Tongue (tissue), 2 donors: ENCODE results near the gene KIAA0232. TPM values are rescaled to one million over a fixed set of nuclear protein-coding genes. Genes with fewer than 3 reads are reported as not detected.
"Not testable (repeated sequence)": the region's sequence is repeated elsewhere in the genome, so short reads cannot be mapped to it uniquely, and the experiment has no call there.

Experiments used
- DNase-seq: peaks from one replicate; pipeline ENCODE4 v3.0.0-alpha.2; 2015
- total RNA-seq: library from RNA; depleted of rRNA; stranded (reverse); fragments of >200 nt; gene quantifications from one replicate; pipeline ENCODE4 v1.2.3, GENCODE V29; 2014

The KIAA0232 gene
- total RNA-seq, 1 donor from 2014 or later: 56.2 TPM

DNA sequence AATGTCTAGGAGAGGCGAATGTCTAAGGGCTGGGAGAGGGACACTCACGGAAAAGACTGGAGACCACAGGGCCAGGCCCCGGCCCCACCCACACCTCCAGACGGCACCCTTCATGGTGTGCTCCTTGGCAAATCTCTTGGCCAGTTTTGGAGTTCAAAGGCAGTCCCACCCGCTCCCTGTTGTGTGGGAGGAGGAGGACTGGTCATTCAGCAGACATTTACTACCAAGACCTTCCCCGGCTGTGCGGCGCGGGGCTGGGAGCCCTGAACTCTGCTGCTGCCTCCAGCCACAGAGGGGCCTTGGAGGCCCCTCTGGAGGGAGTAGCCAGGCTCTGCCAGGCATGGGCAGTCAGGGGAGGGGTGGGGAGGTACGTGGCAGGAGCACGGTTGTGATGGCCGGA lies 118.4 kb downstream of the KIAA0232 start:
- no peak for DNase-seq

DNA sequence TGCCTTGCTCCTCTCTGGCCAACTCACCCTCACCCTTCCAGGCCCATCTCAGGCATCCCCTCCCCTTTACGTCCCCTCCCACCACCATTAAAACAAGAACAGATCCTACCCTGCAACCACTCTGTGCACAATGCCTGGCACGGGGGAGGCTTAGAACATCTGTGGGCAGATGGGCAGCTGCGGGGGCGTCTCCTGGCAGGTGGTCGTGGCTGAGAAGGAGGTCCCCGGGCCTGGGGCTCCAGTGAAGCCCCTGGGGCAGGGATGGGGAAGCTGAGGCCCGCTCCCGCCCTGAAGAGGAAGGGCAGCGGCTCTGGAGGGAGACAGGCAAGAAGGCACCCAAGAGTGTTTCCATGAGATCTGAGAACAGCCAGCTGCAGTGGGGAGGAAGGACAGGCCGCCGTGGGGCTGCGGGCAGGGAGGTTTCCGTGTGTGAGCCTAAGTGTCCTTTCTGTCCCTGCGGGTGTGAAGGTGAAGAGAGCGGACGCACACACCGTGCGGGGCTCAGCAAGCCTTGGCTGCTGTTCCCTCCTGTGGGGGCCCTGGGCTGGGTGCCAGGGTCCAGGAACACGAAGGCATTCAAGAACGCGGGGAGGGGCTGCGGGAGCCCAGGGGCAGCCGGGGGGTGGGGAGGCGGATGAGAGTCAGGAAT lies 119.3 kb downstream of the KIAA0232 start:
- no peak for DNase-seq

- no peak for DNase-seq
Measured at GRCh38 chr4:6902318-6903042, 120.0 kb downstream of the KIAA0232 start.

DNA sequence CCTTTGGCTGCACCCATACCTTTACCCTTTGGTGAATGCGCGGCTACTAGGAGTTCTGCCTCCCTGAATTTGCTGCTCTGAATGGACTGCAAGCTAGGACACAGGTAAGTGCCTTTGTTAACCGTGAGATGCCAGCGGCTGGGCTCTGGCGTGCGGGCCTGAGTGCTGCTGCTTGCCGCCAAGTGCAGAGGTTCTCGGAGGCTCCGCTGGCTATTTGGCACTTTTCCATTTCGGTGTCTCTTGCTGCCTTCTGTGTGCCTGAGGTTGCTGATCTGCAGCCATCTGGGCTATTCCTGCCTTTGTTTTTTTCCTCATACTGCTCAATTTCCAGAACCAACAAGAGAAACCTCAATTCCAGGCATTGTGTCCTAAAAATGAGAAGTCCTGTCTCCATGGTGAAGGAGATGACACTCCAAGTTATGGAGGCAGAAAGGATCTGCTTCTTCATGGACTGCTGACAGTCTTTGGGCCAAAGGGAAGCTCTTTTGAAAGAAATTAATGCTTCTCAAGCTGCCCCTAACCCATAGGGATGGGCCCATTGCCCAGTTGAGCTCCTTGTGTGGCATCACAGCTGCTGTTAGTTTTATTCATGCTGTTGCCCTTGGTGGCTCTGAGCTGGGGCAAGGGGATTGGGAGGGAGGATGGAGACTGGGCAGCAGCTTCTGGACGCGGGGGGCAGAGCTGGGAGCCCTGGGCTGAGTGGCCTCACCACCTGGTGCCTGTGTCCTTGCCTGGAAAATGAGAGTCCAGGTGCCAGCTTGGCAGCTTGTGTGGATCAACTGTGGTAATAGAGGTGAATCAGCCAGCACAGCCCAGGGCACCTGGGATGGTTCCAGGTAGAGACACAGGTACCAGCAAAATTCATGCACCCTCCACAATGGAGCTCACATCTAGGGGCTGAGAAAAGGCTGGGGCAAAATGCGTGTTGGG lies 123.3 kb downstream of the KIAA0232 start:
- DNase-seq: peak; percentile 51

GRCh38 chr4:6906486-6906885 lies 124.0 kb downstream of the KIAA0232 start:
- DNase-seq: not testable (repeated sequence)

DNA sequence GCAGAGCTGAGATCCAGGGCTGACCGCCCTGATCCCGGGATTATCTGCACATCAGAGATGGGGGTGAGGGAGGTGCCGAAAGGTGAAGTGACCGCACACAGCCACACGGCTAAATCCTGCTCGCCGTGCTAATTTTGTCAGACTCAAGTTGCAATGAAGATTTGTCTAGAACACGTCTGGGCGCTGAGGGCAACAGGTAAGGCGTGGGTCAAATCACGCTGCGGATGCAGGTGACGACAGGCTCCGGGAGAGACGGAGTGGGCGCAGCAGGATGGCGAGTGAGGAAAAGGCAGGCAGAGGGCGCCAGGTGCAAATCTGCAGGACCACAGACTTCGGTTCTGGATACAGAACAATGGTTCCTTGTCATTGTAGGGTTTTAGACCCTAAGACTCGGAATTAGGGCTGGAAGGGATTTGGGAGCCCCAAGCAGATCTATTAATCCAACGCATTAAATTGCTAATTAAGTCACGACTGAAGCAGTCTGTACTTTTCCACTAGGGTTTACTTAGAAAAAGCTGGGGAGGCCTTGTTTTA lies 125.2 kb downstream of the KIAA0232 start:
- DNase-seq: peak; percentile 39

DNA sequence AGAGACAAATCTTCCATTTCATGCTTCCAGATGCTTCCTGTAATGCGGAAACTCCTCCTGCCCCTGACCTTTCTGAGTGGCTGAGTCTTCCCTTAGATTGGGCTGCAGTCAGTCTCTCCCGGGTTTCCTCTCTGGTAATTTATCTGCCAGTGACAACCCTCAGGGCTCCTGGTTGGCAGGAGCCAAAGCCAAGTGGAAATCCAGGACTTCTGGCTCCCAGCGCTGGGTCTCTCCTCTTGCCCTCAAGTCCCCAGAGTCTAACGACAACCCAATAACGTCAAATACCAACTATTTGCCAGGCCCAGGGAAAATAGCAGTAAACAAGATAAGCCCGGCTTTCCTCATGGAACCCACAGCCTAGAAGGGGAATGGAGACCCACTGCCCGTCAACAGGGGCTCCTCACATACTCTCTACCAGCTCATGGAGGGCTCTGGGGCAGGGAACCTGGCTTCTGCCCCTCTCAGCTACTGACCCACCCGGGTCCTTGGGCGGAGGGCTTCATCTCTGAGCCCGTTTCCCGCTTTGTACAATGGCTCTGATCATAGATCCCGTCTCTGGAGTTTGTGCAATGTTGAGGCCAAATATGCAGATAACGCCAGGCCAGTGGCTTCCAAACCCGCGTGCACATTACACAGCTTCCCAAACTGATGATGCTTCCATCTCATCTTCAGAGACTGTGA lies 126.0 kb downstream of the KIAA0232 start:
- no peak for DNase-seq

DNA sequence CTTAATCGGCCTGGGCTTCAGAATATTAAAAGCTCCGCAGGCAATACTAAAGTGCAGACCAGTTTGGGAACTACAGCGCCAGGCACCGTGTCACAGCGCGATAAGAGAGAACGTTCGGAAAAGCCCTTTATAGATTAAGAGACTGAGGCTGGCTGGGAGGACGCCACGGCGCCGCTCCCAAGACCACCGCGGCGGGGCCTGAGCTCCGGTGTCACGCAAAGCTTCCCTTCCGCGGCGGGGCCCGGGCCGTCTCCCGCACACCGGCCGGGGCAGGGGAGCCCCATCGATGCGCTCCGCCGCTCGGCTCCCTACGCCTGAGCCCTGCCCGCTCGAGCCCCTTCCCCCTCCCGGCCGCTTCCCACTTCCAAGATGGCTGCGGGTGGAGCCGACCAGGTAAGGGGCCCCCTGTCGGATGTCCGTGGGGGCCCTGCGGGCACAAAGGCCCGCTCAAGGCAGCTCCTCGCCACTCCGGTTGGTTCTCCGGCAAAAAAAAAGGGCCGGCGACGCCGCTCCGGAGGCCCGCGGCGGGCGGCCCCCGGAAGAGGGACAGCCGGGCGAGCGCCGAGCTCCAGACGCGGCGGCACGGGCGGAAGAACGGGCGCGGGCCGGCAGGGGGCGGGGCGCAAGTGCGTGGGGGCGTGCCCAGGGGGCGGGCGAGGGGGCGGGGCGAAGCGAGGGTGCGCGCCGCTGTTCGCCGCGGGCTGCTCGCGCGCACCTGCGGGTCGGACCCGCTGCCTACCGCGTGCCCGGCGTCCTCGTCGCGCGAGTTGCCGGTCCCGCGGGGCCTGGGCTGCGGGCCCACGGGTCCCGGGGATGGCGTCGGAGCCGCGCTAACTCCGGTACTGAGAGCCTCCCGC lies 126.8 kb downstream of the KIAA0232 start, which contains the start of gene TBC1D14:
TBC1D14 (plus strand) TSS at position 714 of the 857 bp plus-strand sequence. CDS start 13,564 bp downstream, outside the sequence.
- peak; percentile 95 for DNase-seq

GRCh38 chr4:6909970-6910339 lies 127.4 kb downstream of the KIAA0232 start:
- DNase-seq: no peak

DNA sequence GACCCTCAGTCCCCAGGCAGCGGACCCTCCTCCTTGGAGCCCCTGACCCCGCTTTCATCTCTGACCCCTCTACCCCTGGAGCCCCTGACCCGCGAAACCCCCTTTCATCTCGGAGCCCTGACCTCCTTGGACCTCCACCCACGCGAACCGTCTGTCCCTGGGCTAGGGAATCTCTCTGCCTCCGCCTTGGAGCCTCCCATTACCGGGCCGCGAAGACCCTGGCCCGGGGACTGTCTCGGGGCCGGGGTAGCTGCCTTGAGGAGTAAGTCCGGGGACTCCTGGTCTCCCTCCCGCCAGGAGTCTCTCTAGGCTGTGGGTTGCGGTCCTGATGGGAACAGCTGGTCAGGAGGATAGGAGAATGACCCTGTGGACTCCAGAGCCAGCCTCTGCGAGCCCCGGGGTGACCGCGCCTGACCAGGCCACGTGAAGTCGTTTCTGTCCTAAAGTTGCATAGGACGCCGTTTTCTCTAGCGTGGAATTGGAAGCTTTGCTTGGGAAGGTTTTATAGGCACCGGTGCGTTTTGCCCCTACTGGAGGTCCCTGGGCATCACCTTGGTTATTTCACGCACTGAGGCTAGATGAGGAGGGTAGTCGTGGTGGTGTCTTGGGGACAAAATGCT lies 127.9 kb downstream of the KIAA0232 start:
- no peak for DNase-seq

GRCh38 chr4:6910960-6911874 lies 128.7 kb downstream of the KIAA0232 start:
- DNase-seq: no peak

- not testable (repeated sequence) for DNase-seq
Measured at GRCh38 chr4:6911917-6912316, 129.4 kb downstream of the KIAA0232 start.

- DNase-seq: peak; percentile 66
Measured at GRCh38 chr4:6912441-6912840, 129.9 kb downstream of the KIAA0232 start.

DNA sequence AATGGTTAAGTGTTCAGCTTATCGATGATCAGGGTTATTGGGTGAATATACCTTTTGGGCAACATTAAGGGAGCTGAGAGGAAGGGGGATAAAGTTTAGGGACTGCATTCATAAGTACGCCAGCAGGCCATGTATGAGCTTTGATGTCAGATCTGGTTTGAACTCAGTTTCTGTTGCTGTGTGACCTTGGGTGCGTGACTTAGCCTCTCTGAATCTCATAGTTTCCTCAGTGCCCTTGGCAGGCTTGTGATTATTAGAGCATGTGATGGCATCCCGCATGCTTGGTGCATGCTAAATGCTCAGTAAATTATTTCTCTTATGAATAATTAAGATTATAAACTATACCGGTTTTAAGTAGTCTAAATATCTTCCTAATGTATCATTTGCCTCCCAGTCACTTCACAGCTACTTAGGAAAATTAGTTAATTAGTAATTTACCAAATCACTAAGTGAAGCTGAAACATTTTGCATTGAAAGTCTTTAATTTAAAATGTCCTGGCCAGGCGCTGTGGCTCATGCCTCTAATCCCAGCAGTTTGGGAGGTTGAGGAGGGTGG lies 130.9 kb downstream of the KIAA0232 start:
- DNase-seq: no peak

DNA sequence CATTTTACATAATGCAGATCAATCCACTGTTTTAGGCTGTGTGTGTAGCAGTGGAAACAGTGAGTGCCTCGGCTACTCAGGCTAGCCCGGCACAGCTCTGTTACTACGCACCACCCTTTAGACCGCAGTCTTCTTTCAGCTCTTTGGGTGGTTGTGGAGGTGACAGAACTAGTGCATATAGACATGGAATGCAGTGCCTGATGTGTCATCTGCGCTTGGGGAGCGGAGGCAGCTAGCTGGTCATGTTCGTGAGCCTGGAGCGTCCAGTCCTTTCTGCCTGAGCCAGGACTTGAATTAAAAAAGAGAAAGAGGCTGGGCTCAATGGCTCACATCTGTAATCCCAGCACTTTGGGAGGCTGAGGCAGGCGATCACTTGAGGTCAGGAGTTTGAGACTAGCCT lies 131.9 kb downstream of the KIAA0232 start:
- DNase-seq: no peak

DNA sequence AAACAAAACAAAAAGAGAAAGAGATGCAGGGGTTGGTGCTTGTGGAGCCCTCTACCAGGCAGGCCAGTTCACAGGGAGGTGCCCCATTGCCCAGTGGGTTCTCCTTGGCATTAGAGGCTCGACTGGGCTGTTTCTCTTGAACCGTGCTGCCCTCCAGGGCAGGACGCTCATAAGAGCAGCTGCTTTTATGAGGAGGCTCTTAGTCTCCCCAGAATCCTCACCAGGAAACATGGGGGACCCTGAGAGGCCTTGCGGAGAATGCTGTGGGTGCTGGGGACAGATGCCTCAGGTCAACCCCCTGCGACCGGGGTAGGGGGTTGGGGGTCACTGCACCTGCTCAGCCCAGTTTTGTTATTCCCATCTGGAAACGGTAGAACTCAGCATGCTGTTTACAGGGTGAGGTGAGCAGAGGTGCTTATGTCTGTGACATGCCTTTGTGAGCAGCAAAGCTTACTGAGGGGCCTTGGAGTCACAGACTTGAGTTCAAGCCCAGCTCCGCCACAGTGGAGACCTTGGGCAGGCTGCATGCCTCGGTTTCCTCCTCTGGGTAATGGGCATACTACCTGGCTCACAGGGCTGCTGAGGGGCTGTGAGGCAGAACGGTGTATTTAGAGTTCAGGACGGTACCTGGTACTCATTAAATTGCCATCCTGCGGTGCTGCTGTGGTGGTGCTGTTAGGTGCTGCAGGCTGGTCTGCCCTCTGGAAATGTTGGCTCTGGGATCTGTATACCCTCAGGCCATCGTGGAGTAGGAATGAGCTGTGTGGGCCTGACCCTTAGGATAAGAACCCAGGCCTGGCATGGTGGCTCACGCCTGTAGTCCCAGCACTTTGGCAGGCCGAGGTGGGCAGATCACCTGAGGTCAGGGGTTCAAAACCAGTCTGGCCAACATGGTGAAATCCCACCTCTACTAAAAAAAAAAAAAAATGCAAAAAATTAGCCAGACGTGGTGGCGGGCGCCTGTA lies 132.8 kb downstream of the KIAA0232 start:
- DNase-seq: no peak

DNA sequence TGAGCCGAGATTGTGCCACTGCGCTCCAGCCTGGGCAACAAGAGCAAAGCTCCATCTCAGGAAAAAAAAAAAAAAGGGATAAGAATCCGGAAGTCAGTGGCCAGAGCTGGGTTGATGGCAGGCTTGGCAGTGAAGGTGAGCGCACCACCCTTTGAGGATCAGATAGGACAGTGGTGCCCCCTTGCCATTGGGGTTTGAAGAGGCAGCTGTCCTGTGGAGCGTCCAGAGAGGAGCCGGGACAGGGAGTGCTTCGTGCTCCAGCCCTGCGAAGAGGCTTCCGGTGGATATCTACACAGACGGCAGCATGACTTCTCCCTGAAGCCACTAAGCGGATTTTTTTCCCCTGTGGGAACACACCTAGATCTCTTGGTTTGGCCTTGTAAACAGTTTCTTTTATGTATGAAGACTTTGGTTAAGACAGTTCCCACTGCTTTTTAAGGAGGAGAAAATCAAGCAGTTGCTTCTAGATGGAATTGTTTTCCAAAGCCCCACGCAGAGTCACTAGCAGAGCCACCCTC lies 133.6 kb downstream of the KIAA0232 start:
- no peak for DNase-seq
